PC-9 (cell line): ENCODE results near the gene FBXW10B. TPM values are rescaled to one million over a fixed set of nuclear protein-coding genes. Genes with fewer than 3 reads are reported as not detected.
"Not testable (repeated sequence)": the region's sequence is repeated elsewhere in the genome, so short reads cannot be mapped to it uniquely, and the experiment has no call there.

Source experiments
- BruUV-seq: library from RNA; stranded (reverse); fragments of 400-500 nt; replicated peaks from 2 replicates; lab custom pipeline; 2021; lab: Mats Ljungman, UMichigan
- CTCF ChIA-PET: fragments of 300-600 bp; sonication (Branson Sonifier 250); formaldehyde crosslinking; loops from one replicate; lab custom pipeline; 2022; ENCODE audit warnings: antibody characterized with exemption; lab: Charles Lee
- POLR2A ChIA-PET: fragments of 300-600 bp; sonication (Branson Sonifier 250); formaldehyde crosslinking; loops from one replicate; lab custom pipeline; 2022; ENCODE audit warnings: antibody characterized with exemption; ENCODE audit not compliant: unreplicated experiment; lab: Charles Lee
- DNase-seq, 2 experiments: peaks; one replicate each; pipeline versions ENCODE4 v3.0.0 to v3.0.0-alpha.2; 2015 to 2022; ENCODE audit warnings: mixed read lengths in 1 of 2
- H2AFZ ChIP-seq: fragments of 200-600 bp; sonication (generic); 2 replicates; pipeline ENCODE4 v1.8.1; 2017; ENCODE audit warnings: antibody characterized with exemption
- H3F3A ChIP-seq: fragments of 200-600 bp; sonication (generic); 2 replicates; pipeline ENCODE4 v1.8.1; 2017; ENCODE audit warnings: antibody characterized with exemption, mild to moderate bottlenecking, low read depth; ENCODE audit not compliant: insufficient read depth
- H3K27ac ChIP-seq: fragments of 200-600 bp; sonication (generic); 2 replicates; pipeline ENCODE4 v1.6.1; 2016; ENCODE audit warnings: mixed run types
- H3K27me3 ChIP-seq: fragments of 200-600 bp; sonication (generic); 2 replicates; pipeline ENCODE4 v1.6.1; 2016; ENCODE audit warnings: low read depth, mixed run types; ENCODE audit not compliant: insufficient read depth
- H3K36me3 ChIP-seq: fragments of 200-600 bp; sonication (generic); 2 replicates; pipeline ENCODE4 v1.6.1; 2016; ENCODE audit warnings: low read depth, mixed run types
- H3K4me1 ChIP-seq: fragments of 200-600 bp; sonication (generic); replicated peaks from 2 replicates; pipeline ENCODE4 v1.6.1; 2016; ENCODE audit warnings: mixed run types; ENCODE audit not compliant: insufficient read depth
- H3K4me2 ChIP-seq: fragments of 200-600 bp; sonication (generic); 2 replicates; pipeline ENCODE4 v1.6.1; 2017; ENCODE audit warnings: mixed run types
- H3K4me3 ChIP-seq: fragments of 200-600 bp; sonication (generic); 2 replicates; pipeline ENCODE4 v1.6.1; 2016; ENCODE audit warnings: mixed run types
- H3K79me2 ChIP-seq: fragments of 200-600 bp; sonication (generic); 2 replicates; pipeline ENCODE4 v1.6.1; 2017; ENCODE audit warnings: low read depth, mixed run types
- H3K9me2 ChIP-seq: fragments of 200-600 bp; sonication (generic); 2 replicates; pipeline ENCODE4 v1.8.1; 2017; ENCODE audit warnings: mild to moderate bottlenecking; ENCODE audit not compliant: insufficient read depth
- H3K9me3 ChIP-seq: fragments of 200-600 bp; sonication (generic); 2 replicates; pipeline ENCODE4 v1.8.1; 2016; ENCODE audit warnings: low read depth; ENCODE audit not compliant: insufficient read depth
- H4K20me1 ChIP-seq: fragments of 200-600 bp; sonication (generic); 2 replicates; pipeline ENCODE4 v1.8.1; 2017; ENCODE audit not compliant: insufficient read depth
- intact Hi-C: fragments of 100-400 bp; cut with micrococcal nuclease; formaldehyde crosslinking; loops from one replicate; pipeline ENCODE4 v1.10.0; 2022; ENCODE audit not compliant: unreplicated experiment
- total RNA-seq: library from RNA; stranded (reverse); gene quantifications from 2 replicates; pipeline ENCODE4 v1.2.3, GENCODE V29; 2021

Gene FBXW10B
- total RNA-seq, 1 experiment from 2014 or later, result 16.2 TPM

DNA sequence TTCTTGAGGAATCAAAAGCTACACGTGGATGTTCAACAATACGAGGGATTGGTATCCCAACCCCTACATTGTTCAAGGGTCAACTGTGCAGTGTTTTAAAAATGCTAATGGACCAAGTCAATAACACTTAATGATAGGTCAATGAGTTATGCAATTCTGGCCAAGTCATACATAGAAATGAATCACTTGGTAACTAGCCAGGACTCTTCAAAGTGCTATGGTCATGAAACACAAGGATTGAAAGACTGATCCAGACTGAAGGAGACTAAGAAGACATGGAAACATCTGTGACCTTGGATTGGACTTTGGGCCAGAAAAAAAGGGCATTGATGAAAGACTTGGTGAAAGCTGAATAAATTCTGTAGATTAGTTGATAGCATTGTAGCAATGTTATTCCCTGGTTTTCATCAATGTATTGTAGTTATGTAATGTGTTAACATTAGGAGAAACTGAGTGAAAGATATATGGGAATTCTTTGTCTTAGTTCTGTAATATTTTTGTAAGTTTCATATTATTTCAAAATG is 11.5 kb upstream of the FBXW10B start:
- not testable (repeated sequence) for BruUV-seq

GRCh38 chr17:15629991-15630390 is 10.5 kb upstream of the FBXW10B start:
- H3K9me2 ChIP-seq, H3K27me3 ChIP-seq, intact Hi-C loops, POLR2A ChIA-PET, H3K27ac ChIP-seq, H3K4me3 ChIP-seq, H3K4me2 ChIP-seq, H2AFZ ChIP-seq, BruUV-seq, H3K9me3 ChIP-seq, CTCF ChIA-PET, H3K36me3 ChIP-seq, H3K79me2 ChIP-seq, DNase-seq, H4K20me1 ChIP-seq, H3K4me1 ChIP-seq, H3F3A ChIP-seq: not testable (repeated sequence)

More for the DNA sequence above, 11.5 kb upstream of the FBXW10B start:
- H3K4me2 ChIP-seq, H4K20me1 ChIP-seq, H3K4me1 ChIP-seq, H3F3A ChIP-seq, H3K79me2 ChIP-seq, H3K27me3 ChIP-seq, H3K9me3 ChIP-seq, DNase-seq, H3K9me2 ChIP-seq, CTCF ChIA-PET, H3K4me3 ChIP-seq, intact Hi-C loops, H3K27ac ChIP-seq, POLR2A ChIA-PET, H2AFZ ChIP-seq, H3K36me3 ChIP-seq: not testable (repeated sequence)

DNA sequence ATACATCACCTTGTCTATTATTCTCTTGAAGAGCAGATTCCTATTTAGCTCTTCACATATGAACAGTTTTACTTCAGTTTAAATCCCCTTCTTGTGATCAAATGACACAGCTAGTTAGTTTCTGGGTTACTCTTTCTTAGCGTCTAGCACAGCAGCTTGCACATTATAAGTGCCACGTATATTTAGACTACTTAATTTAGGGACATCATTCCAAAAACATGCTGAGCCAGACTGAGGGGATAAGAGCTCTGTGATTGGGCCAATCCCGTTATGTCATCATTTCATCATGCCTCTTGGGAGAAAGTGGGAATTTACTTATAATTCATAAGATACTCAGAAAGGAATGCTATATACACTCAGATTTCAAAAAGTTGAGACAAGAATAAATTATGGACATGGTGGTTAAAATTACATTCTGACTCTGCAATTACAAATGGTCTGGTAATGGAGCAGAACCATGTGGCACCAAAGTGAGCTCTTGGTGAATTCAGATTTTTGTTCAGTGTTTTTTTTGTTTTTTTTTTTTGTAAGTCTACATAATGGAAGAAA is 4.2 kb upstream of the FBXW10B start:
- H3K4me2 ChIP-seq, CTCF ChIA-PET, H3K36me3 ChIP-seq, H3K9me3 ChIP-seq, H3K27me3 ChIP-seq, H3K9me2 ChIP-seq, H3K4me1 ChIP-seq, H3K79me2 ChIP-seq, H4K20me1 ChIP-seq, POLR2A ChIA-PET, intact Hi-C loops, H3F3A ChIP-seq, H3K27ac ChIP-seq, DNase-seq, H2AFZ ChIP-seq, BruUV-seq, H3K4me3 ChIP-seq: not testable (repeated sequence)

DNA sequence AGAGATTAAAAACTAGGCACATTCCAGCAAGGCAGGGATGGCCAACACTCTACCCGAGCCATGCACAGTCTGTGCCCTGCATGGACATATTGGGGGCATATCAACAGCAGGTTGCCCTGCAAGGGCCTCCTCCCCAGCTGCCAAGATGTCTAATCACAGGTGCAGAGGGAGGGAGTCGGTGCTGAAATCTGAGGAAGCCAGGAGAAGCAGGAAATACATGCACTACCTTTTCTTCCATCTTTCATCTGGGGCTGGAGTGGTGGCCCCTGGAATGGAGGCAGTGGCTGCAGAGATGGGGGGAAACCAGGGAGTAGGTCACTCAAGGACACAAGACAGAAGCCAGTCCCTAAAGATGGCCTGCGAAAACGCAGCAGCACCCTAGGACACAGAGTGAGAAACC is 3.8 kb upstream of the FBXW10B start:
- intact Hi-C loops, CTCF ChIA-PET: not testable (repeated sequence)
- TSS peak; percentile 0 for BruUV-seq

GRCh38 chr17:15622124-15622523 is 2.6 kb upstream of the FBXW10B start:
- H3K9me2 ChIP-seq, H3K36me3 ChIP-seq, H3K4me2 ChIP-seq, H3K9me3 ChIP-seq, H3K4me3 ChIP-seq, H3F3A ChIP-seq, H3K79me2 ChIP-seq, H2AFZ ChIP-seq, H3K27ac ChIP-seq, BruUV-seq, H3K27me3 ChIP-seq, H4K20me1 ChIP-seq, intact Hi-C loops, H3K4me1 ChIP-seq, DNase-seq: not testable (repeated sequence)
- POLR2A ChIA-PET, result interaction anchor here (0.7 kb wide), 1 partner anchor 77 kb away, joined by 7 read pairs; no protein-coding TSS in a partner anchor
- CTCF ChIA-PET, result interaction anchor here (0.7 kb wide), 1 partner anchor 358 kb away, joined by 5 read pairs; no protein-coding TSS in a partner anchor

More for the DNA sequence above, 3.8 kb upstream of the FBXW10B start:
- H3K4me1 ChIP-seq, DNase-seq, H3K27me3 ChIP-seq, H4K20me1 ChIP-seq, H3K4me2 ChIP-seq, H3K9me3 ChIP-seq, POLR2A ChIA-PET, H3K9me2 ChIP-seq, H3K79me2 ChIP-seq, H2AFZ ChIP-seq, H3K36me3 ChIP-seq, H3K4me3 ChIP-seq, H3F3A ChIP-seq, H3K27ac ChIP-seq: not testable (repeated sequence)

GRCh38 chr17:15616828-15617227 is 2.7 kb downstream of the FBXW10B start:
- H3K9me2 ChIP-seq, H2AFZ ChIP-seq, intact Hi-C loops, BruUV-seq, H3K4me2 ChIP-seq, DNase-seq, H3F3A ChIP-seq, H3K4me3 ChIP-seq, H3K79me2 ChIP-seq, H4K20me1 ChIP-seq, POLR2A ChIA-PET, H3K4me1 ChIP-seq, CTCF ChIA-PET, H3K27me3 ChIP-seq, H3K36me3 ChIP-seq, H3K9me3 ChIP-seq, H3K27ac ChIP-seq: not testable (repeated sequence)

DNA sequence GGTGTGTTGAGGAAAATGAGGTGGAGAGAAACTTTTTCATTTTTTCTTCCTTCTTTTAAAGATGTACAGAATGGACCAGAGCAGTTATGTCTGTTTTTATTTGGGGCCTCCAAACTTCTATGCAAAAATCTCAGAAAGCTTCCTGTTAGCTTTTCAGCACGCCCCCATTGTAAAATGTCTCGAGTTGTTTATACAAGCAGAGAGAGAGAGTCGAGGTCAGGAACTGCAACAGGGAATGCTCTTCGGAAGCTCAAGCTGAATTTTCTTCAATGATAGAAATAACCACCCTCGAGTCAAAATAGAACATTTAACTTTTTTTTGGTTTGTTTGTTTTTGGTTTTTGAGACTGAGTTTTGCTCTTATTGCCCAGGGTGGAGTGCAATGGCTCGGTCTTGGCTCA is 3.7 kb downstream of the FBXW10B start:
- H3K4me3 ChIP-seq, H3K9me3 ChIP-seq, CTCF ChIA-PET, H3K27ac ChIP-seq, POLR2A ChIA-PET, BruUV-seq, H3K36me3 ChIP-seq, H3K79me2 ChIP-seq, H3K9me2 ChIP-seq, H3K4me1 ChIP-seq, H3F3A ChIP-seq, H3K27me3 ChIP-seq, intact Hi-C loops, H4K20me1 ChIP-seq, H3K4me2 ChIP-seq, DNase-seq, H2AFZ ChIP-seq: not testable (repeated sequence)
